Fibroblast of peridontal ligament (primary cell): ENCODE results near the gene FAM72A.
"Not testable (repeated sequence)": the region's sequence is repeated elsewhere in the genome, so short reads cannot be mapped to it uniquely, and the experiment has no call there.

ENCODE experiments used
- DNase-seq: peaks from one replicate; pipeline ENCODE4 v3.0.0-alpha.2; 2010; ENCODE audit errors: extremely low read depth

FAM72A gene

GRCh38 chr1:206202789-206203363 is at the start of gene FAM72A:
Gene FAM72A, minus strand, starts transcription at chr1:206202839. Its CDS starts 814 bp downstream, at chr1:206202025.
- DNase-seq: peak; percentile 100

- not testable (repeated sequence) for DNase-seq
Observed at GRCh38 chr1:206250953-206251681, 48.5 kb upstream of the FAM72A start.

- not testable (repeated sequence) for DNase-seq
Observed at GRCh38 chr1:206246129-206246886, 43.7 kb upstream of the FAM72A start.

GRCh38 chr1:206245479-206245878 is 42.8 kb upstream of the FAM72A start:
- DNase-seq: not testable (repeated sequence)

- not testable (repeated sequence) for DNase-seq
Observed at GRCh38 chr1:206243335-206243734, 40.7 kb upstream of the FAM72A start.

- peak; percentile 24 for DNase-seq
Observed at GRCh38 chr1:206240288-206240687, 37.6 kb upstream of the FAM72A start.

- not testable (repeated sequence) for DNase-seq
Observed at GRCh38 chr1:206235190-206235589, 32.6 kb upstream of the FAM72A start.

GRCh38 chr1:206234189-206234916 is 31.7 kb upstream of the FAM72A start:
- DNase-seq: not testable (repeated sequence)

- not testable (repeated sequence) for DNase-seq
Observed at GRCh38 chr1:206232970-206233645, 30.5 kb upstream of the FAM72A start.

- DNase-seq: not testable (repeated sequence)
Observed at GRCh38 chr1:206231989-206232388, 29.4 kb upstream of the FAM72A start.

- DNase-seq: not testable (repeated sequence)
Observed at GRCh38 chr1:206229286-206229685, 26.6 kb upstream of the FAM72A start.

GRCh38 chr1:206226886-206227285 is 24.2 kb upstream of the FAM72A start:
- DNase-seq: not testable (repeated sequence)

- DNase-seq: not testable (repeated sequence)
Observed at GRCh38 chr1:206225386-206225785, 22.7 kb upstream of the FAM72A start.

GRCh38 chr1:206224190-206224776 is 21.6 kb upstream of the FAM72A start:
- not testable (repeated sequence) for DNase-seq

GRCh38 chr1:206221585-206221984 is 18.9 kb upstream of the FAM72A start:
- DNase-seq: not testable (repeated sequence)

- not testable (repeated sequence) for DNase-seq
Observed at GRCh38 chr1:206220332-206221000, 17.8 kb upstream of the FAM72A start.

- DNase-seq: not testable (repeated sequence)
Observed at GRCh38 chr1:206219514-206220331, 17.1 kb upstream of the FAM72A start.

GRCh38 chr1:206218765-206219164 is 16.1 kb upstream of the FAM72A start:
- DNase-seq: not testable (repeated sequence)

GRCh38 chr1:206218285-206218684 is 15.6 kb upstream of the FAM72A start:
- not testable (repeated sequence) for DNase-seq
